HEK293 (cell line): ENCODE results near the gene SH2B2.

ENCODE experiments used
- CTCF ChIA-PET: fragments of 350-600 bp; formaldehyde crosslinking; extraction: SDS; loops from one replicate; lab custom pipeline; 2021; ENCODE audit warnings: antibody characterized with exemption; lab: Yijun Ruan, JAX
- POLR2A ChIA-PET: fragments of 300-600 bp; formaldehyde crosslinking; extraction: SDS; loops from one replicate; lab custom pipeline; 2020; ENCODE audit warnings: antibody characterized with exemption, inconsistent platforms; lab: Yijun Ruan, JAX
- H3K27ac ChIP-seq: fragments of 200-500 bp; sonication (Bioruptor generic); 2 replicates; pipeline ENCODE4 v1.5.1; 2014; ENCODE audit warnings: low read depth, low read length, control low read depth, inconsistent platforms; ENCODE audit errors: extremely low read depth
- H3K36me3 ChIP-seq, 2 experiments: fragments of 200-500 bp in 1 of 2; sonication (Bioruptor generic) in 1 of 2; 1 replicate in 1 of 2; 2 replicates in 1 of 2; pipeline ENCODE4 v1.5.1; 2014 to 2017; ENCODE audit warnings: inconsistent platforms in 2 of 2, low read length in 2 of 2; ENCODE audit not compliant: control insufficient read depth in 2 of 2, insufficient read depth in 1 of 2
- H3K4me1 ChIP-seq: fragments of 200-500 bp; sonication (Bioruptor generic); 2 replicates; pipeline ENCODE4 v1.5.1; 2014; ENCODE audit warnings: mild to moderate bottlenecking, low read length, inconsistent platforms; ENCODE audit not compliant: control insufficient read depth, insufficient read depth
- H3K4me3 ChIP-seq: 2 replicates; pipeline ENCODE4 v1.5.1; 2011; ENCODE audit warnings: low read depth, mild to moderate bottlenecking, control low read depth, low read length, moderate library complexity
- H3K9me3 ChIP-seq: fragments of 200-500 bp; sonication (Bioruptor generic); 2 replicates; pipeline ENCODE4 v1.5.1; 2014; ENCODE audit warnings: low read depth, low read length, inconsistent platforms; ENCODE audit not compliant: control insufficient read depth, insufficient read depth
- EGR2 ChIP-seq: fragments of 450-650 bp; formaldehyde crosslinking; IDR thresholded peaks from 2 replicates; pipeline ENCODE4 v1.5.1; 2016; ENCODE audit warnings: low read depth, missing biosample characterization, missing genetic modification characterization
- GLIS2 ChIP-seq: fragments of 450-650 bp; formaldehyde crosslinking; IDR thresholded peaks from 2 replicates; pipeline ENCODE4 v1.5.1; 2016; ENCODE audit warnings: missing biosample characterization, missing genetic modification characterization
- HOXA7 ChIP-seq: sonication (generic); formaldehyde crosslinking; IDR thresholded peaks from 2 replicates; pipeline ENCODE4 v1.8.1; 2022; ENCODE audit warnings: missing genetic modification reagents, borderline replicate concordance
- SP2 ChIP-seq: fragments of 450-650 bp; formaldehyde crosslinking; IDR thresholded peaks from 2 replicates; pipeline ENCODE4 v1.5.1; 2016; ENCODE audit warnings: missing biosample characterization, missing genetic modification characterization
- TRIM28 ChIP-seq: IDR thresholded peaks from 2 replicates; pipeline ENCODE4 v1.6.1; 2011; ENCODE audit warnings: low read length, control low read depth, borderline replicate concordance
- ZNF121 ChIP-seq: fragments of 450-650 bp; formaldehyde crosslinking; IDR thresholded peaks from 2 replicates; pipeline ENCODE4 v1.5.1; 2016; ENCODE audit warnings: missing biosample characterization, missing genetic modification characterization
- ZNF132 ChIP-seq: fragments of 450-650 bp; formaldehyde crosslinking; IDR thresholded peaks from 2 replicates; pipeline ENCODE4 v1.5.1; 2017; ENCODE audit warnings: missing biosample characterization, missing genetic modification characterization, borderline replicate concordance
- ZNF202 ChIP-seq: fragments of 450-650 bp; formaldehyde crosslinking; IDR thresholded peaks from 2 replicates; pipeline ENCODE4 v1.5.1; 2016; ENCODE audit warnings: missing biosample characterization, missing genetic modification characterization, borderline replicate concordance
- ZNF223 ChIP-seq: fragments of 450-650 bp; formaldehyde crosslinking; IDR thresholded peaks from 2 replicates; pipeline ENCODE4 v1.5.1; 2016; ENCODE audit warnings: missing biosample characterization, missing genetic modification characterization
- ZNF26 ChIP-seq: fragments of 450-650 bp; formaldehyde crosslinking; IDR thresholded peaks from 2 replicates; pipeline ENCODE4 v1.5.1; 2016; ENCODE audit warnings: missing biosample characterization, missing genetic modification characterization
- ZNF529 ChIP-seq: fragments of 450-650 bp; formaldehyde crosslinking; IDR thresholded peaks from 2 replicates; pipeline ENCODE4 v1.5.1; 2017; ENCODE audit warnings: missing genetic modification characterization, missing biosample characterization; ENCODE audit not compliant: insufficient replicate concordance
- ZNF558 ChIP-seq: fragments of 450-650 bp; formaldehyde crosslinking; IDR thresholded peaks from 2 replicates; pipeline ENCODE4 v1.5.1; 2016; ENCODE audit warnings: missing biosample characterization, missing genetic modification characterization
- ZNF560 ChIP-seq: fragments of 450-650 bp; formaldehyde crosslinking; IDR thresholded peaks from 2 replicates; pipeline ENCODE4 v1.5.1; 2017; ENCODE audit warnings: missing biosample characterization, missing genetic modification characterization, borderline replicate concordance
- ZNF624 ChIP-seq: fragments of 450-650 bp; formaldehyde crosslinking; IDR thresholded peaks from 2 replicates; pipeline ENCODE4 v1.5.1; 2017; ENCODE audit warnings: missing biosample characterization, missing genetic modification characterization
- TF ChIP-seq, protein P1 (sequence below): fragments of 450-650 bp; formaldehyde crosslinking; IDR thresholded peaks from 2 replicates; pipeline ENCODE4 v1.5.1; 2016; ENCODE audit warnings: missing biosample characterization, missing genetic modification characterization
- TF ChIP-seq, protein P2 (sequence below): fragments of 450-650 bp; formaldehyde crosslinking; IDR thresholded peaks from 2 replicates; pipeline ENCODE4 v1.5.1; 2016; ENCODE audit warnings: missing biosample characterization, missing genetic modification characterization
- TF ChIP-seq, protein P3 (sequence below): fragments of 450-650 bp; formaldehyde crosslinking; IDR thresholded peaks from 2 replicates; pipeline ENCODE4 v1.5.1; 2016; ENCODE audit warnings: missing biosample characterization, missing genetic modification characterization

The SH2B2 gene

DNA sequence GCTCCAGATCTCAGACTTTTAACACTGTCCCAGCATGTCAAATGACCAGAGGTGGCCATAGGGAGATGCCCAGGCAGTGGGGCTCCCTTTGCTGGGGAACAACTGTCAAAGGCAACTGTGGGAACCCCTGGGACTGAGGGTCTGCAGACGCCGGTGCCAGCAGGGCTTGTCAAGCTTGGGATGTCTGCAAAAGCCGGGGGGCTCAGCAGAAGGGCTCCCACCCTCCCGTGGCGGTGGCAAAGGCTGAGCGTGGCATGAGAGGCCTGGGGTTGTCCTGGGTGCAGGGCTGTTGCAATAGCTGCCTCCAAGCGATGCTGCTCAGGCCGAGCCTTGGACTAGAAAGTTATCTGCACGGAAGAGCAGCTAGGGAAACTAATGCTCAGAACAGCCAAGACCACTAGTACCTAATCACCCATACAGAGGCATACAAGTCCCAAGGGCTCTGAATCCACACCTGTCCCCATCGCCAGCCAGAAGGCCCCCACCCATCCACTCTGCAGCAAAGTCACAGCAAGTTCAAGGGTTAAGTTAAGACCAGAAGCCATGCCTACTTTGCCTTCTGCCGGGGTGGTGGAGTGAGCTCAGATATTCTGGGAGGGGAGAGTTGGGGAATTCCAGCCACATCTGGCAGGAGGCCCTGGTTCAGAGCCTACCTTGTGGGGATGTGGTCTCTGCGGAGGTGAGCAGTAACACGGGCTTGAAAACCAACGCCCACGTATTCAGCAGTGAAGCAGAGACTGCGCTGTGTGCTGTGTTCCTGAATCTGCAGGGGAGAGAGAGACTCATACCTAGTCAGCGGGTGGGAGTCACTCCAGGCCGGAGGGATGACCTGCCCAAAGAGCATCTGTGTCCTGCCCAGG lies 4.6 kb downstream of the SH2B2 start (continued):
- TF ChIP-seq HOXA7 (CRISPR knock-in tag): no peak
- TF ChIP-seq SP2: no peak
- TF ChIP-seq EGR2 (tag by site-specific recombination): peak; percentile 59; the same call in 1 of the 2 replicates
- no peak for TF ChIP-seq ZNF132
- TF ChIP-seq ZNF624: no peak
- TF ChIP-seq, protein P1, sequence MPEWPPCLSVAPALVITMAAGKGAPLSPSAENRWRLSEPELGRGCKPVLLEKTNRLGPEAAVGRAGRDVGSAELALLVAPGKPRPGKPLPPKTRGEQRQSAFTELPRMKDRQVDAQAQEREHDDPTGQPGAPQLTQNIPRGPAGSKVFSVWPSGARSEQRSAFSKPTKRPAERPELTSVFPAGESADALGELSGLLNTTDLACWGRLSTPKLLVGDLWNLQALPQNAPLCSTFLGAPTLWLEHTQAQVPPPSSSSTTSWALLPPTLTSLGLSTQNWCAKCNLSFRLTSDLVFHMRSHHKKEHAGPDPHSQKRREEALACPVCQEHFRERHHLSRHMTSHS (tag by site-specific recombination): no peak
- no peak for TF ChIP-seq ZNF26 (tag by site-specific recombination)
- TF ChIP-seq ZNF223 (tag by site-specific recombination): no peak
- no peak for TF ChIP-seq ZNF560 (tag by site-specific recombination)
- TF ChIP-seq ZNF202 (tag by site-specific recombination): no peak
- no peak for TF ChIP-seq TRIM28
- TF ChIP-seq, protein P2, sequence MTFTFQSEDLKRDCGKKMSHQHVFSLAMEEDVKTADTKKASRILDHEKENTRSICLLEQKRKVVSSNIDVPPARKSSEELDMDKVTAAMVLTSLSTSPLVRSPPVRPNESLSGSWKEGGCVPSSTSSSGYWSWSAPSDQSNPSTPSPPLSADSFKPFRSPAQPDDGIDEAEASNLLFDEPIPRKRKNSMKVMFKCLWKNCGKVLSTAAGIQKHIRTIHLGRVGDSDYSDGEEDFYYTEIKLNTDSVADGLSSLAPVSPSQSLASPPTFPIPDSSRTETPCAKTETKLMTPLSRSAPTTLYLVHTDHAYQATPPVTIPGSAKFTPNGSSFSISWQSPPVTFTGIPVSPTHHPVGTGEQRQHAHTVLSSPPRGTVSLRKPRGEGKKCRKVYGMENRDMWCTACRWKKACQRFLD: no peak
- TF ChIP-seq, protein P3, sequence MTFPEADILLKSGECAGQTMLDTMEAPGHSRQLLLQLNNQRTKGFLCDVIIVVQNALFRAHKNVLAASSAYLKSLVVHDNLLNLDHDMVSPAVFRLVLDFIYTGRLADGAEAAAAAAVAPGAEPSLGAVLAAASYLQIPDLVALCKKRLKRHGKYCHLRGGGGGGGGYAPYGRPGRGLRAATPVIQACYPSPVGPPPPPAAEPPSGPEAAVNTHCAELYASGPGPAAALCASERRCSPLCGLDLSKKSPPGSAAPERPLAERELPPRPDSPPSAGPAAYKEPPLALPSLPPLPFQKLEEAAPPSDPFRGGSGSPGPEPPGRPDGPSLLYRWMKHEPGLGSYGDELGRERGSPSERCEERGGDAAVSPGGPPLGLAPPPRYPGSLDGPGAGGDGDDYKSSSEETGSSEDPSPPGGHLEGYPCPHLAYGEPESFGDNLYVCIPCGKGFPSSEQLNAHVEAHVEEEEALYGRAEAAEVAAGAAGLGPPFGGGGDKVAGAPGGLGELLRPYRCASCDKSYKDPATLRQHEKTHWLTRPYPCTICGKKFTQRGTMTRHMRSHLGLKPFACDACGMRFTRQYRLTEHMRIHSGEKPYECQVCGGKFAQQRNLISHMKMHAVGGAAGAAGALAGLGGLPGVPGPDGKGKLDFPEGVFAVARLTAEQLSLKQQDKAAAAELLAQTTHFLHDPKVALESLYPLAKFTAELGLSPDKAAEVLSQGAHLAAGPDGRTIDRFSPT: no peak

DNA sequence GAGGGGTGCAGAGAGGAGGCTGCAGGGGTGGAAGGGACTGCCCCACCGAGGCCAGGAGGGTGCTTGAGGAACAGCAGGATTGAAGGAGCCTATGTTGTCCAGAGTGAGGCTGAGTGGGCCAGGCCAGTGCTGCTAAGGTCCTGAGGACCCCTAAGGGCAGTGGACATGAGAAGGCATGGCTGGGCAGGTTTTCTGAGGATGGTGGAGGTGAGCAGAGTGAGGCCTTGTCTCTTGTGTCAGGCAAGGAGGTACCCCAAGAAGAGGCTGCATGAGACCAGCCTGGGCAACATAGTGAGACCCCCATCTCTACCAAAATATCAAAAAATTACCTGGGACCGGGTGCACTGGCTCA lies 5.2 kb downstream of the SH2B2 start:
- POLR2A ChIA-PET: interaction anchor here (2.2 kb wide), 1 partner anchor 72 kb away, joined by 5 read pairs; no protein-coding TSS in a partner anchor
- Histone ChIP-seq H3K36me3 (no peaks in the 10 kb centered on the region), H3K9me3 (no peaks in the 10 kb centered on the region), H3K4me1 (no peaks in the 10 kb centered on the region), H3K4me3 (no peak overlapping the region), H3K27ac (no peak overlapping the region)
- CTCF ChIA-PET: interaction anchor here (0.6 kb wide), 2 partner anchors 17 to 20 kb away, joined by 3 read pairs; no protein-coding TSS in a partner anchor
- TF ChIP-seq ZNF558 (tag by site-specific recombination) (no peak), ZNF121 (tag by site-specific recombination) (peak; percentile 82), GLIS2 (tag by site-specific recombination) (0 out of 2 replicates have a peak, but pooled peaks have one; percentile 14), ZNF529 (tag by site-specific recombination) (no peak)
